H9 (cell line): ENCODE results near the gene DUT. TPM values are rescaled to one million over a fixed set of nuclear protein-coding genes. Genes with fewer than 3 reads are reported as not detected.
A peak's percentile ranks its signal among the peaks of the same experiment; 100 is the strongest.

Experiments used
- DNase-seq: peaks from one replicate; pipeline ENCODE4 v3.0.0-alpha.2; 2017
- H2AFZ ChIP-seq: one replicate; pipeline ENCODE4 v1.6.1; 2013; ENCODE audit warnings: mild to moderate bottlenecking, low read length, control low read depth, moderate library complexity
- H2AK5ac ChIP-seq: 2 replicates; pipeline ENCODE4 v1.6.1; 2013; ENCODE audit warnings: low read length, control low read depth, mixed read lengths; ENCODE audit not compliant: insufficient read length
- H2BK120ac ChIP-seq: one replicate; pipeline ENCODE4 v1.6.1; 2013; ENCODE audit warnings: low read depth, mild to moderate bottlenecking, low read length, control low read depth, inconsistent platforms; ENCODE audit not compliant: poor library complexity, severe bottlenecking
- H2BK12ac ChIP-seq: 2 replicates; pipeline ENCODE4 v1.6.1; 2013; ENCODE audit warnings: low read length, control low read depth, mixed read lengths, low read depth; ENCODE audit not compliant: insufficient read length
- H2BK15ac ChIP-seq: 2 replicates; pipeline ENCODE4 v1.6.1; 2013; ENCODE audit warnings: low read depth, low read length, control low read depth
- H2BK20ac ChIP-seq: one replicate; pipeline ENCODE4 v1.6.1; 2013; ENCODE audit warnings: low read depth, mild to moderate bottlenecking, low read length, control low read depth, inconsistent platforms; ENCODE audit not compliant: poor library complexity, severe bottlenecking
- H2BK5ac ChIP-seq: 2 replicates; pipeline ENCODE4 v1.6.1; 2013; ENCODE audit warnings: low read length, control low read depth, mixed read lengths; ENCODE audit not compliant: insufficient read length
- H3K14ac ChIP-seq: 2 replicates; pipeline ENCODE4 v1.6.1; 2013; ENCODE audit warnings: low read length, control low read depth; ENCODE audit not compliant: insufficient read depth
- H3K18ac ChIP-seq: 2 replicates; pipeline ENCODE4 v1.6.1; 2013; ENCODE audit warnings: low read depth, mild to moderate bottlenecking, mixed read lengths, low read length, control low read depth; ENCODE audit not compliant: insufficient read length
- H3K23ac ChIP-seq: 2 replicates; pipeline ENCODE4 v1.6.1; 2013; ENCODE audit warnings: low read length, control low read depth, mixed read lengths, low read depth; ENCODE audit not compliant: insufficient read length
- H3K23me2 ChIP-seq: 2 replicates; pipeline ENCODE4 v1.6.1; 2013; ENCODE audit warnings: low read depth, mild to moderate bottlenecking, mixed read lengths, low read length, control low read depth; ENCODE audit not compliant: insufficient read length, poor library complexity, severe bottlenecking
- H3K27ac ChIP-seq: 2 replicates; pipeline ENCODE4 v1.5.1; 2013; ENCODE audit warnings: low read length, control low read depth, mixed read lengths, low read depth; ENCODE audit not compliant: insufficient read length
- H3K27me3 ChIP-seq: 2 replicates; pipeline ENCODE4 v1.6.1; 2013; ENCODE audit warnings: low read length, control low read depth, inconsistent platforms; ENCODE audit not compliant: insufficient read depth
- H3K4ac ChIP-seq: 2 replicates; pipeline ENCODE4 v1.6.1; 2013; ENCODE audit warnings: low read depth, mild to moderate bottlenecking, control low read depth, inconsistent platforms, low read length, moderate library complexity
- H3K4me1 ChIP-seq: 2 replicates; pipeline ENCODE4 v1.6.1; 2013; ENCODE audit warnings: low read length, control low read depth, inconsistent platforms; ENCODE audit not compliant: insufficient read depth
- H3K4me2 ChIP-seq: 2 replicates; pipeline ENCODE4 v1.6.1; 2013; ENCODE audit warnings: low read length, control low read depth, mixed read lengths; ENCODE audit not compliant: insufficient read length, insufficient read depth
- H3K56ac ChIP-seq: 2 replicates; pipeline ENCODE4 v1.6.1; 2013; ENCODE audit warnings: low read depth, mild to moderate bottlenecking, mixed read lengths, low read length, control low read depth; ENCODE audit not compliant: insufficient read length
- H3K79me1 ChIP-seq: 2 replicates; pipeline ENCODE4 v1.6.1; 2013; ENCODE audit warnings: low read depth, mild to moderate bottlenecking, moderate library complexity, low read length, control low read depth, inconsistent platforms; ENCODE audit not compliant: insufficient read depth, poor library complexity, severe bottlenecking
- H3K79me2 ChIP-seq: 2 replicates; pipeline ENCODE4 v1.6.1; 2013; ENCODE audit warnings: low read length, control low read depth, inconsistent platforms; ENCODE audit not compliant: insufficient read depth
- H3K9ac ChIP-seq: 2 replicates; pipeline ENCODE4 v1.6.1; 2013; ENCODE audit warnings: low read length, control low read depth, mixed read lengths; ENCODE audit not compliant: insufficient read length; ENCODE audit errors: extremely low read depth
- H3K9me3 ChIP-seq: one replicate; pipeline ENCODE4 v1.6.1; 2013; ENCODE audit warnings: low read depth, low read length, inconsistent platforms; ENCODE audit not compliant: control insufficient read depth
- H3T11ph ChIP-seq: one replicate; pipeline ENCODE4 v1.6.1; 2013; ENCODE audit warnings: mild to moderate bottlenecking, low read length, control low read depth, inconsistent platforms
- H4K20me1 ChIP-seq: one replicate; pipeline ENCODE4 v1.6.1; 2013; ENCODE audit not compliant: control insufficient read depth, insufficient read length, insufficient read depth
- H4K5ac ChIP-seq: 2 replicates; pipeline ENCODE4 v1.6.1; 2013; ENCODE audit warnings: low read depth, mild to moderate bottlenecking, mixed read lengths, low read length, control low read depth; ENCODE audit not compliant: insufficient read length
- H4K8ac ChIP-seq: replicated peaks from 2 replicates; pipeline ENCODE4 v1.6.1; 2013; ENCODE audit warnings: low read length, control low read depth, mixed read lengths, low read depth; ENCODE audit not compliant: insufficient read length
- H4K91ac ChIP-seq: 2 replicates; pipeline ENCODE4 v1.6.1; 2013; ENCODE audit warnings: low read depth, mild to moderate bottlenecking, moderate library complexity, mixed read lengths, low read length, control low read depth; ENCODE audit not compliant: insufficient read length
- H3K27ac Mint-ChIP-seq, 3 experiments: 2 replicates in 2 of 3; 3 replicates in 1 of 3; pipeline ENCODE4 v1.8.0; 2020 to 2021; ENCODE audit warnings: mixed read lengths in 3 of 3, mild to moderate bottlenecking in 1 of 3, moderate library complexity in 1 of 3
- H3K27me3 Mint-ChIP-seq: 2 replicates; pipeline ENCODE4 v1.8.0; 2021; ENCODE audit warnings: low read depth, mild to moderate bottlenecking, moderate library complexity, mixed read lengths
- H3K36me3 Mint-ChIP-seq, 3 experiments: 2 replicates in 2 of 3; 3 replicates in 1 of 3; pipeline ENCODE4 v1.8.0; 2020 to 2021; ENCODE audit warnings: low read depth in 3 of 3, mixed read lengths in 3 of 3; ENCODE audit not compliant: insufficient read depth in 1 of 3
- H3K4me1 Mint-ChIP-seq, 2 experiments: 2 replicates each; pipeline ENCODE4 v1.8.0; 2020; ENCODE audit warnings: mixed read lengths in 2 of 2
- H3K4me3 Mint-ChIP-seq, 2 experiments: 2 replicates in 1 of 2; 3 replicates in 1 of 2; pipeline ENCODE4 v1.8.0; 2020 to 2021; ENCODE audit warnings: mild to moderate bottlenecking in 2 of 2, mixed read lengths in 2 of 2, moderate library complexity in 1 of 2
- H3K9me3 Mint-ChIP-seq, 2 experiments: 2 replicates in 1 of 2; 3 replicates in 1 of 2; pipeline ENCODE4 v1.8.0; 2020; ENCODE audit warnings: mild to moderate bottlenecking in 2 of 2, mixed read lengths in 2 of 2, moderate library complexity in 1 of 2
- WGBS: extraction: QIAGEN DNeasy Blood & Tissue Kit; methylation state at CpG from one replicate; pipeline ENCODE4 v1.1.7; 2013; ENCODE audit warnings: missing lambda C conversion rate, low lambda C conversion rate, mixed read lengths; ENCODE audit not compliant: insufficient read length; ENCODE audit errors: extremely low coverage; 5-methylcytosine and 5-hydroxymethylcytosine counted together
- total RNA-seq: library from RNA; stranded (reverse); gene quantifications from 2 replicates; pipeline ENCODE4 v1.2.1, GENCODE V29; 2021
- TF ChIP-seq, protein P1 (sequence below): fragments of 200-600 bp; sonication (generic); conservative IDR thresholded peaks from 3 replicates; pipeline ENCODE4 v1.8.0; 2021; ENCODE audit warnings: antibody characterized with exemption, mild to moderate bottlenecking

The DUT gene
- total RNA-seq, 1 experiment from 2014 or later = 137 TPM

DNA sequence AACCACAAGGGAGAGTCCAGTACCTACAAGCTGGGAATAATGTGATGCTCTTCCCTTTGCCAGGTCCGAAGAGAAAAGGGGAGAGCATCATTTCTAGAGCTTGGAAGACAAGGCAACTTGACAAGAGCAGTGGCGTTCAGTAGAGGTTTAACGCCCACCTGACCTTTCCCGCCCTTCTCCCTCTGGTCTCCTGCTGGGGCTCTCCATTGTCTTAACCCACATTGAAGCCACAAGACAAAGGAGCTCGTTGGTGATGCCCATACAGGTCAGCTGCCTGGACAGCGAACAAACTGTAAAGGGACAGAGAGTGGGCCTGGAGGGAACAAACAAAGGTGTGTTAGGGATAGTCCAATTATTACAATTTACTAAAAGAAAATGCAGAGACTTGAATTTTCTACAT, 13.1 kb upstream of the DUT start:
- Histone ChIP-seq H2AK5ac (no peak overlapping the region), H3K4ac (no peak overlapping the region), H3K9ac (no peak overlapping the region), H2AFZ (no peak overlapping the region), H2BK120ac (no peak overlapping the region), H2BK20ac (no peak overlapping the region), H3K9me3 (no peaks in the 10 kb centered on the region), H3K56ac (no peak overlapping the region), H3K23ac (no peak overlapping the region), H3K27me3 (no peaks in the 10 kb centered on the region), H3K23me2 (no peaks in the 10 kb centered on the region), H3K4me1 (peaks cover 2% of the 10 kb centered on the region; the same call in 1 of the 2 replicates), H3T11ph (no peak overlapping the region), H3K79me1 (no peaks in the 10 kb centered on the region), H3K27ac (no peak overlapping the region), H2BK12ac (no peak overlapping the region), H2BK5ac (no peak overlapping the region), H4K20me1 (no peaks in the 10 kb centered on the region), H2BK15ac (no peak overlapping the region), H3K18ac (no peak overlapping the region), H3K14ac (no peak overlapping the region), H3K4me2 (no peak overlapping the region), H4K5ac (no peak overlapping the region), H4K8ac (no peak overlapping the region), H4K91ac (no peak overlapping the region), H3K79me2 (no peaks in the 10 kb centered on the region)
- H3K4me3 Mint-ChIP-seq = no peak overlapping the region
- no CpG with 5 or more reads among the region's 6 CpGs for WGBS
- H3K9me3 Mint-ChIP-seq = peaks cover 0 to 3% of the 10 kb centered on the region in 2 experiments; a peak in 2 of 5 replicates
- H3K27me3 Mint-ChIP-seq = no peaks in the 10 kb centered on the region; the same call in 1 of the 2 replicates
- peak; percentile 61 for DNase-seq
- peaks cover 0 to 7% (median 0%) of the 10 kb centered on the region in 3 experiments; a peak in 2 of 7 replicates for H3K36me3 Mint-ChIP-seq
- H3K27ac Mint-ChIP-seq = 0 out of 7 replicates have a peak overlapping the region, but pooled peaks of 1 of the 3 experiments have one; percentile 64
- peaks cover 24 to 28% of the 10 kb centered on the region in 2 experiments for H3K4me1 Mint-ChIP-seq
- TF ChIP-seq, protein P1, sequence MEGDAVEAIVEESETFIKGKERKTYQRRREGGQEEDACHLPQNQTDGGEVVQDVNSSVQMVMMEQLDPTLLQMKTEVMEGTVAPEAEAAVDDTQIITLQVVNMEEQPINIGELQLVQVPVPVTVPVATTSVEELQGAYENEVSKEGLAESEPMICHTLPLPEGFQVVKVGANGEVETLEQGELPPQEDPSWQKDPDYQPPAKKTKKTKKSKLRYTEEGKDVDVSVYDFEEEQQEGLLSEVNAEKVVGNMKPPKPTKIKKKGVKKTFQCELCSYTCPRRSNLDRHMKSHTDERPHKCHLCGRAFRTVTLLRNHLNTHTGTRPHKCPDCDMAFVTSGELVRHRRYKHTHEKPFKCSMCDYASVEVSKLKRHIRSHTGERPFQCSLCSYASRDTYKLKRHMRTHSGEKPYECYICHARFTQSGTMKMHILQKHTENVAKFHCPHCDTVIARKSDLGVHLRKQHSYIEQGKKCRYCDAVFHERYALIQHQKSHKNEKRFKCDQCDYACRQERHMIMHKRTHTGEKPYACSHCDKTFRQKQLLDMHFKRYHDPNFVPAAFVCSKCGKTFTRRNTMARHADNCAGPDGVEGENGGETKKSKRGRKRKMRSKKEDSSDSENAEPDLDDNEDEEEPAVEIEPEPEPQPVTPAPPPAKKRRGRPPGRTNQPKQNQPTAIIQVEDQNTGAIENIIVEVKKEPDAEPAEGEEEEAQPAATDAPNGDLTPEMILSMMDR = no peak
